ENCODE data around the gene AP4B1.
A peak's percentile ranks its signal among the peaks of the same experiment; 100 is the strongest.

The AP4B1 gene

DNA sequence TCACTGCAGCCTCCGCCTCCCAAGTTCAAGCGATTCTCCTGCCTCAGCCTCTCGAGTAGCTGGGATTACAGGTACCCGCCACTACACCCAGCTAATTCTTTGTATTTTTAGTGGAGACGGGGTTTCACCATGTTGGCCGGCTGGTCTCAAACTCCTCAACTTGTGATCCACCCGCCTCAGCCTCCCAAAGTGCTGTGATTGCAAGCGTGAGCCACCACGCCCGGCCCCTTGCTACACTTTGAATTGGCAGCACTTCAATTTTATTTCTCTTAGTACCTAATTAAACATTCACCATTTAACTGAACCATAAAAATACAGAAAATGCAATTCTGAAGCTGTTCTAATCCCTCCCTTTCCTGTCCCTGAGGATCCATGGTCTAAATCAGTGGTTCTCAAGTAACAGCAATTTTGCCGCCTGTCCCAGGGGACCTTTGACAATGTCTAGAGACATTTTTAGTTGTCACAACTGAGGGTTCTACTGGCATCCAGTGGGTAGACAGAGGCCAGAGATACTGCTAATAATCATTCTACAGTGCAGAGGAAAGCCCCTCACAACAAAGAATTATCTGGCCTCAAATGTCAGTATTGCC lies 12.9 kb downstream of the AP4B1 start:
- no peak for DNase-seq

DNA sequence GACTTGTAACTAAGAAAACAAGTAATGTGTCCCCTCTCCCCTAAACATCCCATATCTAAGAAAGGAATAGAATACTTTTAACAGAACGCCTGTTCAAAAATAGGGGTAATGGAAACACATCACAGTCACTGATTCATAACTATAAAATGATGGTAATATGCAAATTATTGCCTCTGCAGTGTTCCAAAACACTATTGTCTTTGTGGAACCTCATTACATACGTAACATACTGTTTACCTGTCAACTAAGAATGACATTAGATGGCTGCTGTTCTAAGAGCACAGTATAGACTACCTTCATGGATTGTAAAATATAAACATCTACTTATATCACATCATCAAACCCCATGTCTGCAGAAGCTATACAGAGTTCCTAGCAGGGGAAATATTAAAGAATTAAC lies 13.8 kb downstream of the AP4B1 start:
- no peak for DNase-seq

DNA sequence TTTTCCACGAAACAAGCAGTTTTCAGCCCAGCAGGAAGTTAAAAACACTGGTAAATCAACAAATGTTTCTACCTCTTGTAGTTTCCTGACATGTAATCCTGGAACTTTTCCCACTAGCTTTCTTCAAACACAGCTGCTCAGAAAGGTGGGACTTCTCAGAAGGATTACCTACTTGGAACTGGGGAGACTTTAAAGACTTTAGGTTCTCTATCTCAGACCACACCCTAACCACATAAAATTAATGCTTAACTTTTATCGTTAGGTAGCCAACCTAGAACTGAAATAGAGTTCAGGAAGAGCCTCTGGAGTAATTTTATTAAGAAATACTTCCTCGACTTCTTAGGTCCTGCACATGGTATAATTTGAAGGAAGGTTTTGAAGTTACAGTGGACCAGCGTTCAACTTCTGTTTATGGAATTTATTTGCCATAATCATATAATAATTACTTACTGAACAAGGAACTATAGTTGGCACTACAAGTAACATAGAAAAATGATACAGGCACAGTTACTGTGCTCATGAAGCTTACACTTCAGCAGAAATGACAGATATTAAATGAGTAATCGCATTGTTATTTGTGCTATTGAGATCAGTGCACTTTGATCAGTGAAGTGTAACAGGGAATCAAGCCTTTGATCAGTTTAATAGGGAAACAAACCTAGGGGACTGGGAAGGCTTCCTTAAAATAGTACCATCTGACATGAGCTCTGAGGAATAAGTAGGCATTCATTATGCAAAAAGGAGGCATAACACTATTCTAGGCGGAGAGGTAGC lies 17.0 kb downstream of the AP4B1 start, which contains the start of gene BCL2L15:
Gene BCL2L15 (minus strand): TSS at position 180 of the 774 bp plus-strand sequence. CDS start 206 bp downstream, outside the sequence.
- DNase-seq: no peak

DNA sequence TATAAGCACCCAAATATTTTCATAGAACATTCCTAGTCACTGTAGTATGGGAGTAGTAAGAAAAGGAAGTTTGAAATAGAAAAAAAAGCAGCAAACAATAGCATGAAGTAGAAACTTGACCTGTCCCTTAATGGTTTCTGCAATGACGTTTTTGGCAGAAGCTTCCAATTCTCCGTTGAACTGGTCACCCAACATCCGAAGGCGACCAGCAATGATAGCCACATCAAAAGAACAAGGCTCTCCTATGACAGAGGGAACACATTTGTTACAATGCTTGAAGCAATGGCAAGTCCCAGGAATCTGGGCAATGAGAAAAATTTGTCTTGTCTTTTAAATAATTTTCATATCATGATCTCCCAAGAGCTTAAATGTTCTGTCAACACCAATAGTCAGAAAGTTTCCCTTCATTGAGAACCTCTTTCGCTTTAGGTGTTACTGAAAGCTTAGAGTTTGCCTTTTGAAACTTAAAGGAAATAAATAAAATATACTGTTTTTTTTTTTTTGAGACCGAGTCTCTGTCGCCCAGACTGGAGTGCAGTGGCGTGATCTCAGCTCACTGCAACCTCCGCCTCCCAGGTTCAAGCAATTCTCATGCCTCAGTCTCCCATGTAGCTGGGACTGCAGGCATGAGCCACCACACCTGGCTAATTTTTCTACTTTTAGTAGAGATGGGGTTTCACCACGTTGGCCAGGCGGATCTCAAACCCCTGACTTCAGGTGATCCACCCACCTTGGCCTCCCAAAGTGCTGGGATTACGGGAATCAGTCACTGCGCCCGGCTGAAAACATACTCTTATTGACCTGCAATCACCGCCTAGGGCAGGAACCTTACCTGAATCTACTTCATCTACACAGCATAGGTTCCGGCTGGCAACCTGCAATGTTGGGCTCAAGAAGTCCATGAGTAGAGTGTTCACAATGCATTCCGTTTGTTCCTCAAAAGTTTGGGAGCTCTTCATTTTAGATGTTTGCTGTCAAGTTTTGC lies 17.9 kb downstream of the AP4B1 start:
- no peak for DNase-seq

DNA sequence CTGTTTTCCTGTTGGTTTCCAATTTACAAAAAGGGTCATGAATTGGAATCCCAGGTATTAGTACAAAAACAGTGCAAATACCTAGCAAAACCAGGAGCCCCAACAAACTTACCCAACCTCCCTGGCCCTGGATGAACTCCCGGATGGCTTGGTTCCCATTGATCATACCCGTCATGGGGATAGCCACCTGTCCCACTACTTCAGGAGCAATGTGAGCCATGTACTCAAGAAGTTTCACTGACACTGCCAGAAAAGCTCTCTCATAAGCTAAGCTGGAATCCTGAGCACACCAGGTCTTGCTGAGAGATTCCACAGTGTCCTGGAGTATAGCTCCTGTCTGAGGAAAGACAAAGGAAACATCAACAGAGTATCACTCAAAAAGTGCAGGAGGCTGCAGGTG lies 22.9 kb downstream of the AP4B1 start:
- no peak for DNase-seq

DNA sequence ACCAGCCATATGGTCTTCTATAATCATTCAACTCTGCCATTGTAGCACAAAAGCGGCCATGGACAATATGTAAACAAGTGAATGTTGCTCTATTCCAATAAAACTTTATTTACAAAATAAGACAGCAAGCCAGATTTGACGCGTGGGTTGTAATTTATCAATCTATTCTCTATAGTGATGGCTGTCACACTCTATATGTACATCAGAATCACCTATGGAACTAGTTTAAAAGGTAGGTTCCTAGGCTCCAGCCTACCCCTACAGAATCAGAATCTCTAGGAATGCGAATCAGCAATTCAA lies 24.9 kb downstream of the AP4B1 start:
- DNase-seq: no peak

DNA sequence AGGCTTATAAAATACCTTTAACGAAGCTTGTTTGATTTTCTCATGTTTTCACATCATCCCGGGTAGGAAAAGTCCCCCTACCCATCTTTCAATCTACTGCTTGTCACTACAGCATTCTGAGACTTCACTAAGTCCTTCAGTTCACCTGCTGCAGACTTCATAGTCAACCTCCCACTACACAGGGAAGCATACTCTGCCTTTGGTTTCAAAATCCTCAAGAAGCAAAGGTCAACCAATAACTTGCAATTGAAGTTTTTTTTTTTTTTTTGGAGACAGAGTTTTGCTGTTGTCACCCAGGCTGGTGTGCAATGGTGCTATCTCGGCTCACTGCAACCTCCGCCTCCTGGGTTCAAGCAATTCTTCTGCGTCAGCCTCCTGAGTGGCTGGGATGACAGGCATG lies 28.4 kb downstream of the AP4B1 start:
- DNase-seq: no peak

DNA sequence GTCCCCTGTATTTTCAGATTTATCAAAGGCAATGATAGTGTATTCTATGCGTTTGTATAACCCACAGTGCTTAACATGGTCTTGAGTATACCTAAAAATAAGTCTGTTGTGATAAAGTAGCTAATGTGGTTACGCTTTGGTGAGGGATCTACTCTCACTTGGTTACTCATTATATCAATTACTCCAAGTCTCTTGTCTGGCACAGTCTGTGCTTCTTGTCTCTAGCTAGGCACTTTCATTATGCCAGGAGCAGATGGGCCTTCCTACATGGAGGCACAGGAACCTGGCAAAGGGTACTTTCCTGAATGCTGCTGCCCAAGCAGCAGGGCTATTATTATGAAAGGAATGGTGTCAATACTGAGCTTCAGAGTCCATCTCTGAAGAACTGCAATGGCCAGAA lies 28.9 kb downstream of the AP4B1 start:
- DNase-seq: no peak

DNA sequence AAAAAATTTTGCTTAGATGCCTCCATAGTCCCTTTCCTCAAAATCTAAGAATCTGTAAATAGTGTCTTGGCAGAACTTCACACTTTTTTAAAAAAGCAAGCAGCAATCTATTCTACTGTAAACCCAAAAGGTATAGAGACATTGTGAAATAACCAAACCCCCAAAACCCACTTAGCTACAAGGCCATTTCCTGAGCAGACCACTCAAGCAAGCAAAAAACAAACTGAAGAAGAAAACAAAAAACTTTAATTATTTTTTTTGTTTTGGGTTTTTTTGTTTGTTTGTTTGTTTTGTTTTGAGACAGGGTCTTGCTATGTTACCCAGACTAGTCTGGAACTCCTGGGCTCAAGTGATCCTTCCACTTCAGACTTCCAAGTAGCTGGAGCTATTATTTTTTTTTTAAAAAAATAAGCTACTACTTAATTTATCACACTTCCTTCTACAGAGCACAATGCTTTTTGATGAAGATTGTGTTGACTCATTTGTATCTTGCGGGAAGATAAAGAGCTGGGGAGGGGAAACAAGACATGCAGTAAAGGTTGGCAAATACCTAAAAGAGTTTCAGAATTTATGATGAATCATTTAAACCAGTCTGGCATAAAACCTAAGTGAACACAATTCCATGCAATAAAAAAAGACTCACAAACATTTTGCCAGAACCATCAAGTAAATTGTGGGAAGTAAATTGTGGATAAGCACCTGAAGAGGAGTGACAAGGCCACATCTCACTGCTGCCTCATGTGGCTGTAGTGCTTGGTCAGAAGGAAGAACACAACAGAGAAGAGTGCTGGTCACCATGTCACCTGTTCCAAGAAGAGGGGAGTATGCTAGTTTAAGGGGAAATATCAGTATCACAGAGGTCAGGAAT lies 30.4 kb downstream of the AP4B1 start:
- no peak for DNase-seq

DNA sequence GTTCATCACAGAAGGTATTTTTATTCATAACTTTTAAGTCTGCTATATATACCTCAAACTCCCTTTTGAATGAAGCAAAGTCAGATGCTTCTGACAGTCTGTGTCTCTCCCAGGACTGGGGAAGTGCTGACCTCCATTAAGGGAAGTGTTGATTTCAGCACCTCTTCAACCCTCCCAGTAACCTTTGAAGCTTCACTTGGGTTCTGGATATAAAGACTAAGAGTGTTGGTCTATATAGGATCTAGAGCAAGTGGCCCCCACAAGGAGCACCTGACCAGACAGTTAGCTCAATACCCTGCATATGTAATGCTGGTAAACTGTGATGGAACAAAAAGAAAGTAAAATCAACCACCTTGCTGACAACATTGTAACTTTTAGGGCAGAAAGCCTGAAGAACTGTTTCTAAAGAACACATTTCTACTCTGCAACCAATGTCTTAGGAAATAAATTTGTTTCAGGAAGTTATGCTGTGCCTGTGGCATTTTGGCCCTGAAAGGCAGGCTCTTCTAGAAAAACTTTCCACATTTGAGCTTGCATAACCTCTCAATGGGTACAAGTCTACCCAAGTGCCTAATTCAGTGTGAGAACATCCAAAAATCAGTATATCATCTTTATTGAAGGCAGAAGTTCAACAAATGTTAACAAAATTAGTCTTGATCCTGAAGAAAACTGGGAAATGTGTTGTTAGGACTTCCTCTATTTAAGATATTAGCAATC lies 32.2 kb downstream of the AP4B1 start:
- no peak for DNase-seq

DNA sequence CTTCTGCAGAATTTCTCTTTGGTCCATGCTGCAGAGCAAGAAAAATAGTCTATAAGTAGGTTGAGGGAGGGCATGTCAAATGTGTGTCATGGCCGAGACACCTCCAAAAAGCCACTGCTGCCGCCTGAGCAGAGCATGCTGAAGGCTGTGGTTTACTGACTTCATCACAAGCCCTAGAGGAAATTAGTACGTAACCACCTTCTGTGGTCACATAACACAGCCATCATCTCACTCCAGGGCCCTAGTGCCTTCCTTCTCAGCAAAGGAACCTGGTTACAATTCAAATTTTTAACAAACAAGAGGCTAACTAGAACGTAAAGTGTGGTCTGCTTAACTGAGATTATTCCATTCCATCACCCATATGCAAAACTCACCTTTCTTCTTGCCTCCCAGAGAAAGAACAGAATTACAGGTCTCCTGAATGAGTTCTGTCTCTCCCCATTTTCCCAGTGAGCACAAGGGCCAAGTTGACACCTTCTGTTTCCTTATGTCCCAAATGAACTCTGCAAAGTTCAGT lies 32.9 kb downstream of the AP4B1 start, which contains the start of gene PTPN22:
Gene PTPN22 (minus strand): TSS at position 116 of the 517 bp plus-strand sequence.
- peak; percentile 75 for DNase-seq

DNA sequence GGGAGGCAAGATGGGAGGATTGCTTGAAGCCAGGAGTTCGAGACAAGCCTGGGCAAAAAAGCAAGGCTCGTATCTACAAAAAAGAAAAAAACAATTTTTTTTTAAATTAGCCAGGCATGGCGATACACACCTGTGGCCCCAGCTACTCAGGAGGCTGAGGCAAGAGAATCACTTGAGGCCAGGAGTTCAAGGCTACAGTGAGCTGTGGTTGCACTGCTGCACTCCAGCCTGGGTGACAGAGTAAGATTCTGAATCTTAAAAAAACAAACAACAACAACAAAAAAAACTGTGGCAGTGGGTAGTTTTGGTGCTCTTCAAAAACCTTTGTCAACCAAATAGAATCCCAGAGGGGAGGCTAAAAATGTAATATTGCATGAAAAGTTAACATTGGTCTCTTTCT lies 33.8 kb downstream of the AP4B1 start:
- DNase-seq: no peak

DNA sequence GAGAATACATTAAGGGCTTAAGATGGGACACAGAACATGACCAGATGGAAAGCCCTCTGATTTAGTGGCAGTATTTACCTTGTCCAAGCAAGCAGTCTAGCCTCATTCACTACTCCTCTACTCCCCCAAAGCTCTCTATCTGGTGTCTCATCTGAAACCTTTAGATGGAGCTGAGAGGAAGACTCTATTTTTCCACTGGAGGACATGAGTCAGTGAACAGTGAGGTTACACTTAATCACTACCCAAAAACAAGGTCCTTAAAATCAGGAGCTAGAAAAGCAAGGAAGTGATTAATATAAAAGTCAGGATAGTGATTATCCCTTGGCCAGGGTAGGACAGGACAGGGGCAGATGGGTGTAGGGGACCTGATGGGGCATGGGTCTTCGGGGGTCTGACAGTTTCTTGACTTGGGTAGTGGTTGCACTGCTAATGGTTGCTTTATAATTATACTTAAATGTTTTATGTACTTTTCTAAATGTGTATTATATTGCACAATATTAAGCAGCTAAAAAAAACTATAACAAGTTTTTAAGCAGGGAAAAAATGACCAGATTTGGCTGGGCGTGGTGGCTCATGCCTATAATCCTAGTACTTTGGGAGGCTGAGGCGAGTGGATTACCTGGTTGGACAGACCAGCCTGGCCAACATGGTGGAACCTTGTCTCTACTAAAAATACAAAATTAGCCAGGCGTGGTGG lies 36.1 kb downstream of the AP4B1 start:
- peak; percentile 56 for DNase-seq

DNA sequence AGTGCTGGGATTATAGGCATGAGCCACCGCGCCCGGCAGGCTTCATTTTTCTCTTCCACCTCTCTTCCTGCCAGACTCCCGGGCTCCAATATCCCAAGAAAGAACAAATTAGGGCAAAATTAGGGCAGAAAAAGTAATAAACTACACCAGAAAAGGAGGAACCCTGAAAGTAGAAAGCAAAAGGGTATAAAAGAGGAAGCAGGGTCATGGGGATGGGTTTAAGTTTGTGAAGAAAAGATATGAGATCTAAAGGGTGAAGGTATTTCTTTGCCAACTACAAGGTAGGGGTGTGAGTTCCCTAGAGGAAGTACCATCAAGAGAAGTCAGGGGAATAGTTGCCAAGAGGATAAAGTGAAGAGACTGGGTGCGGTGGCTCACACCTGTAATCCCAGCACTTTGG lies 43.0 kb downstream of the AP4B1 start:
- no peak for DNase-seq

DNA sequence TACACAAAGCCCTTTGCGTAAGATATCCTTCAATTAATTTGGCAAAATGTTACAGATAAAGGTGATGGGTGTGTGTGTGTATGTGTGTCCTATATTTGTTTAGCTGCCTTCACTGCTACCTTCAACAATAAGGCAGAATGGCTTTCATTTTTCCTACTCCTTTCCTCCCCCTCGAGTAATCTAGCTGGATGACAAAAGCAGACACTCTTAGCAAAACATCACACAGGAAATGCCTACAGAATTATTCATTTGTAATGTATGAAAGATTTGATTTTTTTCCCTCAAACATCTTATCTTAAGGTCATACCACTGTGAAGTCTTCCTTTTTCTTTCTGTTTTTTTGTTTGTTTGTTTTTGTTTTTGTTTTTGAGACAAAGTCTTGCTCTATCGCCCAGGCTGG lies 43.7 kb downstream of the AP4B1 start:
- peak; percentile 89 for DNase-seq

DNA sequence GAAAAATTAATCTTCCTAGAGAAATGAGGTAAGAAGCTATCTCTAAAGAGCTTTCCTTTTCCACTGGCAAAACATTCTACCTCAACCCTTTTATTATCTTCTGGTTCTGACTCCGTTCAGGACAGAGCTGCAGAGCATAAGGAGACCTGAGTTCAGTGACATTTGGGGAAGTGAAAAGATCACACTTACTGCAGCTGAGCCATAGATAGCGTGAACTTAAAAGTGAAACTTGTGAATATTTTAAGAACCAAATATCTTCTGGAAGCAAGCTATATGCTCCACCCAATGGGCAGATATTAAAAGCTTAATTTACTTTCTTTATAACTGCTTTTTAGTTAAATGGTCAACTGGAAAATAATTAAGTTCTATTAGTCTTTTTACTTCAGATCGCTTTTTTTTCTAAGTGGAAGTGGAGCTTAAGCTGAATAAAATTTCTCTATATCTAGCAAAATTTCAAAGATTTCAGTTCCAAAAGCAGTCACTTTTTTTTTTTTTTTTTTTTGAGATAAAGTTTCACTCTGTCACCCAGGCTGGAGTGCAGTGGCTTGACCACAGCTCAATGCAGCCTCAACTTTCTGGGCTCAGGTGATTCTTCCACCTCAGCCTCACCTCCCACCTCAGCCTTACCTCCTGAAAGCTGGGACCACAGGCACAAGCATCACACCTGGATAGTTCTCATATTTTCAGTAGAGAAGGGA lies 45.0 kb downstream of the AP4B1 start:
- DNase-seq: no peak

DNA sequence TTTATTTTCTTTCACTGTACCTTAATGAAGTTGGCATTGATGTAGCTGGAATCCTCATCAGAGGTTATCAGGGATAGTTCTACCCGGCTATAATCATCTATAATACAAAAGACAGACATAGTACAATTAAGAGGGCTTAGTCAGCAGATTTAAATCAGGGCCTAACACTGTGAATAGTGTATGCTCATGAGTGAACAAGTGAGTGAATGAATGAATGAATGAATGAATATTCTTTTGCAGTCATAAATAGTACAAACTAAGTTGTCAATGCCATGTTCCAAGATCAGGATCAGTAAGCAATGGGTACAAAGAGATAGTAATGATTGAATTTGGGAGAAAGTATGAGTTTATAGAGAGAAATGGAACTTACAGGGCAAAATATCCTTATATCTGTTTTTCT lies 45.6 kb downstream of the AP4B1 start:
- no peak for DNase-seq

DNA sequence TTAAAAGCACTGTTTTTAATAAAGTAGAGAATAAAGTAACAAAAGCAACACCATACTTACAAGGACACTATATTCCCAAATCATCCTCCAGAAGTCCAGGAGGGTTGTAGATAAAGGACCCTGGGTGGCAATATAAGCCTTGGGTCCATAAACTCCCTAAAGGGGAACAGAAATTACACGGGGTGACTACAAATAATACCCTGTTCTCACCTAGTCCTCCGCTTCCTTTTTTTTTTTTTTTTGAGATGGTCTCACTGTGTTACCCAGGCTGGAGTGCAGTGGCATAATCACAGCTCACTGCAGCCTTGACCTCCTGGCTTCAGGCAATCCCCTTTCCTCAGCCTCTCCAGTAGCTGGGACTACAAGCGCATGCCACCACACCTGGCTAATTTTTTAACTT lies 46.2 kb downstream of the AP4B1 start:
- DNase-seq: no peak

DNA sequence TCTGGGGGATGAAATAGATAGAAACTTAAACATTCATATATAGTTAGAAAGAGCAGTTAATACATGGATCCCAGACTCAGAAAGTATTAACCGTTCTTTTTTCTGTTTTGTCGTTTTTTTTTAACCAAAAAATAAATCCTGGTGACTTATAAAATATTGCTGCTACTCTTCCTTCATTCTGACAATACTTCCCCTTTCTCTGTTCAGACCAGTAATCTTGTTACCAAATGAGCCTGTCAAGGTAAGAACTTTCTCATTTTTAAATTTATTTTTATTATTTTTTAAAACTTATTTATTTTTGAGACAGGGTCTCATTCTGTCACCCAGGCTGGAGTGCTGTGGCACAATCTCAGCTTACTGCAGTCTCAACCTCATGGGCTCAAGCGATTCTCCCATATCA lies 46.8 kb downstream of the AP4B1 start:
- no peak for DNase-seq

DNA sequence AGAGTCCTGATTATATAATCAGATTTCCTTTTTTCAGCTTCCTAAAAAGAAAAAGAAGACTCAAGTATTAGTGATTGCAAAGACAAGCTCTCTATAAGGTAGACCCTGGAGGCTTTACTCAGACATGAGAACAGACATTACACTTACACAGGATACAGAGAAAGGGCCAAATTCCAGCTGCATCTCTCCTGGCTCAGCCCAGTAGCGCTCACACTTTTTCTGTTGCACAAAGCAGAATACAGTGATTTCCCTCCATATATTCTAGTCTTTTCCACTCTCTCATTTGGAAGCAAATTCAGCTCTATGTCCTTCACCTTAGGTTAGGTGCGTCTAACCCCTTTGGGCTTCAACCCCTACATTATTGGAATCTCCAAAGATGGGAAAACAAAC lies 48.2 kb downstream of the AP4B1 start:
- no peak for DNase-seq
